ENCODE data around the gene DCC.

The DCC gene

DNA sequence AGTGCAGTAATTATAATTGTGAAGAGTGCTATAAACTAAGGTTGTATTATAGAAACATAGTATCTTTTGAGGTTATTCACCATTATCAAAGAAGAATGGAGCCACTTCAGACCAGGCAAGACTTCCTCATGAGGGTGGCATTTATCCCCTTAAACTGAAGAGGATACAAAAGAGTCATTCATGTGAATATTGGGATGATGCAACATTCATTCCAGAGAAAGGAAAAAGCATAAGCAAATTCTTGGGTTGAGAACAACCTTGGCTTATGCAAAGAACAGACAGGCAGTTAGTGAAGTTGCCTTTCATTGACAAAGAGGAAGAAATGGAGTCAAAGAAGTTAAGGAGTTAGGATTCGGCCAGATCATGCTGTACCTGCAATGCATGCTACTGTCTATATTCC is 1201.9 kb downstream of the DCC start:
- H2AFZ ChIP-seq (ENCODE audit: low read length), result no peak overlapping the region
- no peaks in the 10 kb centered on the region for H3K9me2 ChIP-seq (replicated peaks; ENCODE audit: insufficient read depth, low read length)
- no peaks in the 10 kb centered on the region for H3K36me3 ChIP-seq (replicated peaks; ENCODE audit: insufficient read depth, low read length)
- H3K27me3 ChIP-seq (replicated peaks; ENCODE audit: insufficient read depth, low read length), result no peaks in the 10 kb centered on the region
- H3K79me2 ChIP-seq (ENCODE audit: low read length), result no peaks in the 10 kb centered on the region
- no peaks in the 10 kb centered on the region for H3F3A ChIP-seq (ENCODE audit: insufficient read depth, low read length)
- H3K4me1 ChIP-seq (ENCODE audit: low read length), result no peaks in the 10 kb centered on the region
- H3K27ac ChIP-seq (ENCODE audit: low read length), result no peak overlapping the region
- DNase-seq, result no peak
- TF ChIP-seq EZH2phosphoT487 (IDR thresholded peaks at IDR 0.05; ENCODE audit: low read length), result no peak
- TF ChIP-seq, protein P1, sequence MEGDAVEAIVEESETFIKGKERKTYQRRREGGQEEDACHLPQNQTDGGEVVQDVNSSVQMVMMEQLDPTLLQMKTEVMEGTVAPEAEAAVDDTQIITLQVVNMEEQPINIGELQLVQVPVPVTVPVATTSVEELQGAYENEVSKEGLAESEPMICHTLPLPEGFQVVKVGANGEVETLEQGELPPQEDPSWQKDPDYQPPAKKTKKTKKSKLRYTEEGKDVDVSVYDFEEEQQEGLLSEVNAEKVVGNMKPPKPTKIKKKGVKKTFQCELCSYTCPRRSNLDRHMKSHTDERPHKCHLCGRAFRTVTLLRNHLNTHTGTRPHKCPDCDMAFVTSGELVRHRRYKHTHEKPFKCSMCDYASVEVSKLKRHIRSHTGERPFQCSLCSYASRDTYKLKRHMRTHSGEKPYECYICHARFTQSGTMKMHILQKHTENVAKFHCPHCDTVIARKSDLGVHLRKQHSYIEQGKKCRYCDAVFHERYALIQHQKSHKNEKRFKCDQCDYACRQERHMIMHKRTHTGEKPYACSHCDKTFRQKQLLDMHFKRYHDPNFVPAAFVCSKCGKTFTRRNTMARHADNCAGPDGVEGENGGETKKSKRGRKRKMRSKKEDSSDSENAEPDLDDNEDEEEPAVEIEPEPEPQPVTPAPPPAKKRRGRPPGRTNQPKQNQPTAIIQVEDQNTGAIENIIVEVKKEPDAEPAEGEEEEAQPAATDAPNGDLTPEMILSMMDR (IDR thresholded peaks at IDR 0.05; ENCODE audit: low read length), result no peak
- no peak for TF ChIP-seq EZH2 (optimal IDR thresholded peaks at IDR 0.05; ENCODE audit: low read depth, low read length)
- no peak overlapping the region for H3K4me3 ChIP-seq (ENCODE audit: low read length)
- H4K20me1 ChIP-seq (ENCODE audit: insufficient read depth, low read length), result no peaks in the 10 kb centered on the region
- no peaks in the 10 kb centered on the region for H3K9me3 ChIP-seq (replicated peaks; ENCODE audit: insufficient read depth, low read length)
- no peak overlapping the region for H3K4me2 ChIP-seq (ENCODE audit: low read depth, low read length)
- H3K9ac ChIP-seq (ENCODE audit: low read length), result no peak overlapping the region

DNA sequence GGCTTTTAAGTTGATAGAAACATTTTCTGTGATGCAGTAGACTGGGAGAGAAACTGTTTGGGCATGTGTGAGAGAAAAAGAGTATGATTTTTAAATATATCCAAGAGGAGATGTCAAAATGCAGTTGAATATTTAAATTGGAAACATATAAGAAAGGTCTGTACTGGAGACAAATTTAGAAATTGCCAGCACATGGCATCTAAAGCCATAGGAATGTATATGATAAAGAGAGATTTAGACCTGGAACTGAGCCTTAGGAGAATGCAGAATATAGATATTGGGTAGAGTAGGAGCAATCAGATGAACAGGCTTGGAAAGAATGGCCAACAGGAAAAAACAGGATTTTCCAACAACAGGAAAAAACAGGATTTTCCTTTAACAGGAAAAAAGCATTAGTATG is 1203.7 kb downstream of the DCC start:
- no peak for TF ChIP-seq EZH2phosphoT487 (IDR thresholded peaks at IDR 0.05; ENCODE audit: low read length)
- Histone ChIP-seq H3K27me3 (replicated peaks; ENCODE audit: insufficient read depth, low read length) (no peaks in the 10 kb centered on the region), H3K36me3 (replicated peaks; ENCODE audit: insufficient read depth, low read length) (no peaks in the 10 kb centered on the region)

DNA sequence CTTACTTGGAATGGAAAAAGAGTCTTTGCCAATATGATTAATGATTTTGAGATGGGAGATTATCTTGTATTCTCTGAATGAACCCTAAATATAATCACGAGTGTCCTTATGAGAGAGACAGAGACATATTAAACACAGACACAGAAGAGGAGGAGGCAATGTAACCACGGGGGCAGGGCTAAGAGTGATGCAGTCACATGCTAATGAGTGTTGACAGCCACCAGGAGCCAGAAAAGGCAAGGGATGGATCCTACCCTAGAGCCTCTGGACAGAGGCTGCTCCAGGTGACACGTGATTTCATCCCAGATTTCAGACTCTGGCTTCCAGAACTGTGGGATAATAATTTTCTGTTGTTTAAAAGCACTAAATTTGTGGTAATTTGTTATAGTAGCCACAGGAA is 1204.9 kb downstream of the DCC start:
- Histone ChIP-seq H3K79me2 (ENCODE audit: low read length) (no peaks in the 10 kb centered on the region), H3K4me3 (ENCODE audit: low read length) (no peak overlapping the region), H3K36me3 (replicated peaks; ENCODE audit: insufficient read depth, low read length) (no peaks in the 10 kb centered on the region), H3K9me3 (replicated peaks; ENCODE audit: insufficient read depth, low read length) (no peaks in the 10 kb centered on the region), H3K4me2 (ENCODE audit: low read depth, low read length) (no peak overlapping the region), H2AFZ (ENCODE audit: low read length) (no peak overlapping the region), H3K27ac (ENCODE audit: low read length) (no peak overlapping the region), H3K9ac (ENCODE audit: low read length) (no peak overlapping the region), H3K27me3 (replicated peaks; ENCODE audit: insufficient read depth, low read length) (no peaks in the 10 kb centered on the region), H3K4me1 (ENCODE audit: low read length) (no peaks in the 10 kb centered on the region), H3K9me2 (replicated peaks; ENCODE audit: insufficient read depth, low read length) (no peaks in the 10 kb centered on the region), H3F3A (ENCODE audit: insufficient read depth, low read length) (no peaks in the 10 kb centered on the region), H4K20me1 (ENCODE audit: insufficient read depth, low read length) (no peaks in the 10 kb centered on the region)
- DNase-seq, result no peak
- TF ChIP-seq, protein P1 (IDR thresholded peaks at IDR 0.05; ENCODE audit: low read length), result no peak
- TF ChIP-seq EZH2 (optimal IDR thresholded peaks at IDR 0.05; ENCODE audit: low read depth, low read length) (no peak), EZH2phosphoT487 (IDR thresholded peaks at IDR 0.05; ENCODE audit: low read length) (no peak)

More for the DNA sequence above, 1203.7 kb downstream of the DCC start:
- H3K9me2 ChIP-seq (replicated peaks; ENCODE audit: insufficient read depth, low read length), result no peaks in the 10 kb centered on the region
- H3K27ac ChIP-seq (ENCODE audit: low read length), result no peak overlapping the region
- no peak overlapping the region for H3K4me2 ChIP-seq (ENCODE audit: low read depth, low read length)
- H3K79me2 ChIP-seq (ENCODE audit: low read length), result no peaks in the 10 kb centered on the region
- no peak overlapping the region for H2AFZ ChIP-seq (ENCODE audit: low read length)
- H3K4me3 ChIP-seq (ENCODE audit: low read length), result no peak overlapping the region
- H3K4me1 ChIP-seq (ENCODE audit: low read length), result no peaks in the 10 kb centered on the region
- no peaks in the 10 kb centered on the region for H4K20me1 ChIP-seq (ENCODE audit: insufficient read depth, low read length)
- H3F3A ChIP-seq (ENCODE audit: insufficient read depth, low read length), result no peaks in the 10 kb centered on the region
- H3K9ac ChIP-seq (ENCODE audit: low read length), result no peak overlapping the region
- DNase-seq, result no peak
- H3K9me3 ChIP-seq (replicated peaks; ENCODE audit: insufficient read depth, low read length), result no peaks in the 10 kb centered on the region

DNA sequence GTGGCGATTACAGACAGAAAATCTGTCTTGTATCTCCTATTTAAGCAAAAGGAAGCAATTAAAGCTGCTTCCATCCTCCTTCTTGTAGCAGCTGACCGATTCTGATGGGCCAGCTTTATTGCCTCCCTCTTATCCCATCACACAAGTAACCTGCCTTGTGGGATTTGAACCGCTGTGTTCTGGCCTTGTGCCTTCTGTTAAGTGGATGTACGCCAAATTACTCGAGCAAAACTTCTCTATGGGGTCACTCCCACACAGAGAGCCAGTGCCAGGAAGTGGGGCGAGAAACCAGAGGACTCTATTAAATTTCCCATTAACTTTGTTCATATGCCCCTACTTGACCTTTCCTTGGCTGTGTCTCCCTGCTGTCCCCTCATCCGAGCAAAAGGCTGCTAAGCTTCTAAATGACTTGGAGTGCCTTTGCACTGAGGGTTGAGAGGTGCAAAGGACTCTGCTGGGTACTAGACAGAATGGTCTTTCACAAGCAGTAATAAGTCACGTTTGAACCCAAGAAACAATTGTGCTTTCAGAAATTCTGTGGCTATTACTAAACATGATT is 1212.0 kb downstream of the DCC start:
- no peaks in the 10 kb centered on the region for H3K4me1 ChIP-seq (ENCODE audit: low read length)
- no peak overlapping the region for H2AFZ ChIP-seq (ENCODE audit: low read length)
- H3K27ac ChIP-seq (ENCODE audit: low read length), result no peak overlapping the region
- H3K4me3 ChIP-seq (ENCODE audit: low read length), result no peak overlapping the region
- H3K4me2 ChIP-seq (ENCODE audit: low read depth, low read length), result no peak overlapping the region
- no peaks in the 10 kb centered on the region for H3K9me3 ChIP-seq (replicated peaks; ENCODE audit: insufficient read depth, low read length)
- no peaks in the 10 kb centered on the region for H3K36me3 ChIP-seq (replicated peaks; ENCODE audit: insufficient read depth, low read length)
- H3K9ac ChIP-seq (ENCODE audit: low read length), result no peak overlapping the region
- DNase-seq, result no peak
- no peaks in the 10 kb centered on the region for H3K79me2 ChIP-seq (ENCODE audit: low read length)
- no peaks in the 10 kb centered on the region for H3K27me3 ChIP-seq (replicated peaks; ENCODE audit: insufficient read depth, low read length)
- TF ChIP-seq EZH2 (optimal IDR thresholded peaks at IDR 0.05; ENCODE audit: low read depth, low read length) (no peak), EZH2phosphoT487 (IDR thresholded peaks at IDR 0.05; ENCODE audit: low read length) (no peak)
- TF ChIP-seq, protein P1 (IDR thresholded peaks at IDR 0.05; ENCODE audit: low read length), result no peak
- no peaks in the 10 kb centered on the region for H3K9me2 ChIP-seq (replicated peaks; ENCODE audit: insufficient read depth, low read length)
- H3F3A ChIP-seq (ENCODE audit: insufficient read depth, low read length), result no peaks in the 10 kb centered on the region
- H4K20me1 ChIP-seq (ENCODE audit: insufficient read depth, low read length), result no peaks in the 10 kb centered on the region

All from MM.1S (cell line).